SK-N-SH (cell line): ENCODE data around the gene MARF1. TPM values are rescaled to one million over a fixed set of nuclear protein-coding genes. Genes with fewer than 3 reads are reported as not detected.

Experiments
- CTCF ChIA-PET: fragments of 300-600, 350-600 bp; formaldehyde crosslinking; extraction: SDS; loops from one replicate; lab custom pipeline; 2021; lab: Yijun Ruan, JAX
- POLR2A ChIA-PET: fragments of 350-600 bp; sonication (Branson Sonifier 250); formaldehyde crosslinking; extraction: SDS; loops from one replicate; lab custom pipeline; 2020; ENCODE audit warnings: antibody characterized with exemption, inconsistent platforms; lab: Yijun Ruan, JAX
- DNase-seq: peaks from one replicate; pipeline ENCODE4 v3.0.0; 2012
- H2AFZ ChIP-seq: fragments of 200-600 bp; sonication (generic); 2 replicates; pipeline ENCODE4 v1.8.1; 2016; ENCODE audit warnings: antibody characterized with exemption, mild to moderate bottlenecking, low read depth
- H3F3A ChIP-seq: fragments of 200-600 bp; sonication (generic); replicated peaks from 2 replicates; pipeline ENCODE3; 2016; ENCODE audit warnings: antibody characterized with exemption, mild to moderate bottlenecking; ENCODE audit not compliant: insufficient read depth
- H3K27ac ChIP-seq, 2 experiments: fragments of 200-500 bp in 1 of 2; fragments of 200-600 bp in 1 of 2; sonication (Bioruptor generic) in 1 of 2; sonication (generic), shearing (Covaris generic) in 1 of 2; 2 replicates each; pipeline versions ENCODE4 v1.5.1 to v1.6.1; 2014 to 2016; ENCODE audit warnings: low read depth in 2 of 2, inconsistent platforms in 1 of 2, low read length in 1 of 2, mild to moderate bottlenecking in 1 of 2, mixed read lengths in 1 of 2
- H3K27me3 ChIP-seq: fragments of 200-600 bp; sonication (generic), shearing (Covaris generic); 2 replicates; pipeline ENCODE4 v1.6.1; 2016; ENCODE audit warnings: mixed run types; ENCODE audit not compliant: insufficient read depth
- H3K36me3 ChIP-seq, 2 experiments: fragments of 200-500 bp in 1 of 2; fragments of 200-600 bp in 1 of 2; sonication (Bioruptor generic) in 1 of 2; sonication (generic) in 1 of 2; replicated peaks in 1 of 2; 2 replicates each; pipeline versions ENCODE3 to v1.5.1; 2014 to 2016; ENCODE audit warnings: low read length in 1 of 2, mild to moderate bottlenecking in 1 of 2; ENCODE audit not compliant: insufficient read depth in 2 of 2, control insufficient read depth in 1 of 2
- H3K4me1 ChIP-seq, 2 experiments: fragments of 200-500 bp in 1 of 2; fragments of 200-600 bp in 1 of 2; sonication (Bioruptor generic) in 1 of 2; sonication (generic), shearing (Covaris generic) in 1 of 2; 2 replicates each; pipeline versions ENCODE4 v1.5.1 to v1.6.1; 2014 to 2016; ENCODE audit warnings: low read depth in 1 of 2, low read length in 1 of 2, mixed run types in 1 of 2; ENCODE audit not compliant: insufficient read depth in 2 of 2, control insufficient read depth in 1 of 2
- H3K4me2 ChIP-seq: fragments of 200-600 bp; sonication (generic), shearing (Covaris generic); 2 replicates; pipeline ENCODE4 v1.6.1; 2017; ENCODE audit warnings: mixed run types
- H3K4me3 ChIP-seq, 2 experiments: fragments of 200-500 bp in 1 of 2; fragments of 200-600 bp in 1 of 2; sonication (Bioruptor generic) in 1 of 2; sonication (generic), shearing (Covaris generic) in 1 of 2; 2 replicates each; pipeline versions ENCODE4 v1.5.1 to v1.8.1; 2014 to 2016; ENCODE audit warnings: low read depth in 2 of 2, inconsistent platforms in 1 of 2, low read length in 1 of 2, mild to moderate bottlenecking in 1 of 2, mixed read lengths in 1 of 2, moderate library complexity in 1 of 2
- H3K79me2 ChIP-seq: fragments of 200-600 bp; sonication (generic); 2 replicates; pipeline ENCODE4 v1.8.1; 2017; ENCODE audit warnings: mild to moderate bottlenecking; ENCODE audit not compliant: insufficient read depth
- H3K9ac ChIP-seq: fragments of 200-600 bp; sonication (generic); 2 replicates; pipeline ENCODE4 v1.6.1; 2017; ENCODE audit warnings: mixed run types
- H3K9me2 ChIP-seq: fragments of 200-600 bp; sonication (generic); 2 replicates; pipeline ENCODE4 v1.6.1; 2017; ENCODE audit warnings: mixed run types
- H3K9me3 ChIP-seq: fragments of 200-600 bp; sonication (generic); 2 replicates; pipeline ENCODE4 v1.6.1; 2017; ENCODE audit warnings: mixed run types, mild to moderate bottlenecking, moderate library complexity
- H4K20me1 ChIP-seq: fragments of 200-600 bp; sonication (generic); 2 replicates; pipeline ENCODE4 v1.6.1; 2017; ENCODE audit warnings: mild to moderate bottlenecking, mixed run types; ENCODE audit not compliant: insufficient read depth
- FOSL2 ChIP-seq: IDR thresholded peaks from 2 replicates; pipeline ENCODE4 v1.4.0; 2012; ENCODE audit warnings: low read depth, mild to moderate bottlenecking, moderate library complexity, borderline replicate concordance
- FOXM1 ChIP-seq: IDR thresholded peaks from 2 replicates; pipeline ENCODE4 v1.4.0; 2012; ENCODE audit warnings: low read depth, mild to moderate bottlenecking
- GATA2 ChIP-seq: sonication (generic); formaldehyde crosslinking; IDR thresholded peaks from 2 replicates; pipeline ENCODE4 v1.5.0; 2020; ENCODE audit warnings: mild to moderate bottlenecking, missing genetic modification reagents
- JUND ChIP-seq: IDR thresholded peaks from 2 replicates; pipeline ENCODE4 v1.4.0; 2012
- MEF2A ChIP-seq: IDR thresholded peaks from 2 replicates; pipeline ENCODE4 v1.4.0; 2012; ENCODE audit warnings: low read depth, borderline replicate concordance
- RFX5 ChIP-seq: IDR thresholded peaks from 2 replicates; pipeline ENCODE4 v1.6.1; 2012; ENCODE audit warnings: mild to moderate bottlenecking, improper control_type of control experiment, low read length
- SIN3A ChIP-seq: IDR thresholded peaks from 2 replicates; pipeline ENCODE4 v1.6.1; 2012; ENCODE audit warnings: low read depth, mild to moderate bottlenecking, low read length, moderate library complexity, borderline replicate concordance
- SMC3 ChIP-seq: IDR thresholded peaks from 2 replicates; pipeline ENCODE4 v1.6.1; 2012; ENCODE audit warnings: low read depth, low read length, improper control_type of control experiment
- WGBS: methylation state at CpG from one replicate; pipeline ENCODE4 v1.1.6; 2017; ENCODE audit warnings: low lambda C conversion rate; 5-methylcytosine and 5-hydroxymethylcytosine counted together
- polyA plus RNA-seq, 3 experiments: library from polyadenylated mRNA; depleted of rRNA; stranded (reverse); fragments of >200 nt; gene quantifications; 2 replicates each; pipeline ENCODE4 v1.2.3, GENCODE V29; 2012
- TF ChIP-seq, protein P1 (sequence below): IDR thresholded peaks from 2 replicates; pipeline ENCODE4 v1.4.0; 2012; ENCODE audit warnings: low read depth, borderline replicate concordance
- TF ChIP-seq, protein P2 (sequence below): fragments of 200-600 bp; sonication (generic); IDR thresholded peaks from 2 replicates; pipeline ENCODE4 v1.6.1; 2017; ENCODE audit warnings: antibody characterized with exemption, mild to moderate bottlenecking, moderate library complexity
- TF ChIP-seq, protein P3 (sequence below): IDR thresholded peaks from 2 replicates; pipeline ENCODE4 v1.6.1; 2012; ENCODE audit warnings: mild to moderate bottlenecking, low read depth, low read length, moderate library complexity

Gene MARF1
- polyA plus RNA-seq, 1 of the 3 experiments (the other 2 are of a cell fraction), result 10.3 TPM

DNA sequence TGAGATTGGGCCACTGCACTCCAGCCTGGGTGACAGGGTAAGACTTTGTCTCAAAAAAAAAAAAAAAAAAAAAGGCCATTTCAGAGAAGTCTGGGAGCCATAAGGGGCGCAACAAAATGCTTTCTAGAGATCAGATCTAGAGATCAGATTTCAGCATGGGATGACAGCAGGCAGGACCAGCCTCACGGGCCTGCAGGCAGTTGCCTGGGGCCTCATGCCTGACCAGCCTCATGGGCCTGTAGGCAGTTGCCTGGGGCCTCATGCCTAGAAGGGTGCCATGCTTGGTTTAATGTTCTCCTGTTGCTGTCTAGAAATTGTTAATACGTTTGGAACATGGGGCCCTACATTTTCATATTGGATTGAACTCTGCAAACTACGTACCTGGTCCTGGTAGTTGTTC is 59.4 kb downstream of the MARF1 start:
- no peak for DNase-seq
- no peak overlapping the region for H3K27ac ChIP-seq
- peaks cover 4% of the 10 kb centered on the region for H3F3A ChIP-seq
- H3K4me3 ChIP-seq, result no peak overlapping the region
- H3K27me3 ChIP-seq, result no peaks in the 10 kb centered on the region
- H3K4me2 ChIP-seq, result no peak overlapping the region
- CTCF ChIA-PET, result no interaction called here
- no peaks in the 10 kb centered on the region for H4K20me1 ChIP-seq
- no peak overlapping the region for H2AFZ ChIP-seq
- H3K9ac ChIP-seq, result no peak overlapping the region
- POLR2A ChIA-PET, result no interaction called here
- H3K9me3 ChIP-seq, result peaks cover 17% of the 10 kb centered on the region
- TF ChIP-seq, protein P1, sequence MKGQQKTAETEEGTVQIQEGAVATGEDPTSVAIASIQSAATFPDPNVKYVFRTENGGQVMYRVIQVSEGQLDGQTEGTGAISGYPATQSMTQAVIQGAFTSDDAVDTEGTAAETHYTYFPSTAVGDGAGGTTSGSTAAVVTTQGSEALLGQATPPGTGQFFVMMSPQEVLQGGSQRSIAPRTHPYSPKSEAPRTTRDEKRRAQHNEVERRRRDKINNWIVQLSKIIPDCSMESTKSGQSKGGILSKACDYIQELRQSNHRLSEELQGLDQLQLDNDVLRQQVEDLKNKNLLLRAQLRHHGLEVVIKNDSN, result no peak
- TF ChIP-seq SMC3 (no peak), FOXM1 (no peak), SIN3A (no peak), RFX5 (no peak), JUND (no peak), FOSL2 (no peak), GATA2 (CRISPR knock-in tag) (no peak), MEF2A (no peak)
- TF ChIP-seq, protein P2, sequence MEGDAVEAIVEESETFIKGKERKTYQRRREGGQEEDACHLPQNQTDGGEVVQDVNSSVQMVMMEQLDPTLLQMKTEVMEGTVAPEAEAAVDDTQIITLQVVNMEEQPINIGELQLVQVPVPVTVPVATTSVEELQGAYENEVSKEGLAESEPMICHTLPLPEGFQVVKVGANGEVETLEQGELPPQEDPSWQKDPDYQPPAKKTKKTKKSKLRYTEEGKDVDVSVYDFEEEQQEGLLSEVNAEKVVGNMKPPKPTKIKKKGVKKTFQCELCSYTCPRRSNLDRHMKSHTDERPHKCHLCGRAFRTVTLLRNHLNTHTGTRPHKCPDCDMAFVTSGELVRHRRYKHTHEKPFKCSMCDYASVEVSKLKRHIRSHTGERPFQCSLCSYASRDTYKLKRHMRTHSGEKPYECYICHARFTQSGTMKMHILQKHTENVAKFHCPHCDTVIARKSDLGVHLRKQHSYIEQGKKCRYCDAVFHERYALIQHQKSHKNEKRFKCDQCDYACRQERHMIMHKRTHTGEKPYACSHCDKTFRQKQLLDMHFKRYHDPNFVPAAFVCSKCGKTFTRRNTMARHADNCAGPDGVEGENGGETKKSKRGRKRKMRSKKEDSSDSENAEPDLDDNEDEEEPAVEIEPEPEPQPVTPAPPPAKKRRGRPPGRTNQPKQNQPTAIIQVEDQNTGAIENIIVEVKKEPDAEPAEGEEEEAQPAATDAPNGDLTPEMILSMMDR, result no peak
- TF ChIP-seq, protein P3, sequence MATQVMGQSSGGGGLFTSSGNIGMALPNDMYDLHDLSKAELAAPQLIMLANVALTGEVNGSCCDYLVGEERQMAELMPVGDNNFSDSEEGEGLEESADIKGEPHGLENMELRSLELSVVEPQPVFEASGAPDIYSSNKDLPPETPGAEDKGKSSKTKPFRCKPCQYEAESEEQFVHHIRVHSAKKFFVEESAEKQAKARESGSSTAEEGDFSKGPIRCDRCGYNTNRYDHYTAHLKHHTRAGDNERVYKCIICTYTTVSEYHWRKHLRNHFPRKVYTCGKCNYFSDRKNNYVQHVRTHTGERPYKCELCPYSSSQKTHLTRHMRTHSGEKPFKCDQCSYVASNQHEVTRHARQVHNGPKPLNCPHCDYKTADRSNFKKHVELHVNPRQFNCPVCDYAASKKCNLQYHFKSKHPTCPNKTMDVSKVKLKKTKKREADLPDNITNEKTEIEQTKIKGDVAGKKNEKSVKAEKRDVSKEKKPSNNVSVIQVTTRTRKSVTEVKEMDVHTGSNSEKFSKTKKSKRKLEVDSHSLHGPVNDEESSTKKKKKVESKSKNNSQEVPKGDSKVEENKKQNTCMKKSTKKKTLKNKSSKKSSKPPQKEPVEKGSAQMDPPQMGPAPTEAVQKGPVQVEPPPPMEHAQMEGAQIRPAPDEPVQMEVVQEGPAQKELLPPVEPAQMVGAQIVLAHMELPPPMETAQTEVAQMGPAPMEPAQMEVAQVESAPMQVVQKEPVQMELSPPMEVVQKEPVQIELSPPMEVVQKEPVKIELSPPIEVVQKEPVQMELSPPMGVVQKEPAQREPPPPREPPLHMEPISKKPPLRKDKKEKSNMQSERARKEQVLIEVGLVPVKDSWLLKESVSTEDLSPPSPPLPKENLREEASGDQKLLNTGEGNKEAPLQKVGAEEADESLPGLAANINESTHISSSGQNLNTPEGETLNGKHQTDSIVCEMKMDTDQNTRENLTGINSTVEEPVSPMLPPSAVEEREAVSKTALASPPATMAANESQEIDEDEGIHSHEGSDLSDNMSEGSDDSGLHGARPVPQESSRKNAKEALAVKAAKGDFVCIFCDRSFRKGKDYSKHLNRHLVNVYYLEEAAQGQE, result no peak
- peaks cover 12 to 46% of the 10 kb centered on the region in 2 experiments for H3K36me3 ChIP-seq
- WGBS, result 98% methylated on average over 4 of the region's 4 CpGs
- H3K9me2 ChIP-seq, result no peaks in the 10 kb centered on the region
- no peaks in the 10 kb centered on the region for H3K4me1 ChIP-seq
- no peaks in the 10 kb centered on the region for H3K79me2 ChIP-seq
